Heart left ventricle (tissue), 13 donors: ENCODE data around the gene DRC3.

Source experiments
- CTCF ChIP-seq, 12 donors: fragments of 200-600 bp; sonication (generic) in 4 of 12; IDR thresholded peaks; one replicate each; pipeline versions ENCODE4 v1.5.0 to v1.8.0; 2018 to 2022; ENCODE audit warnings: antibody characterized with exemption in 12 of 12, mild to moderate bottlenecking in 5 of 12
- POLR2A ChIP-seq, 2 donors: fragments of 450-650 bp; IDR thresholded peaks; one replicate each; pipeline ENCODE4 v1.6.1; 2017; ENCODE audit warnings: antibody characterized with exemption in 2 of 2, mild to moderate bottlenecking in 2 of 2, moderate library complexity in 2 of 2
- donor health status: ischemic (EF 13 %, LVEDD 7.1; RV severe dilation, severe dysfunction).
- donor health status: DM: no; HTN: yes; CAD: no.
- donor health status: DM: no; HTN: no; CAD: no.
- donor health status: ischemic (EF 25% LVEDD 6.9; RV normal size, moderate dysfunction).
- donor health status: ischemic (EF 25% LVEDD 5.7; RV mildly dilated, moderate dysfunction).
- donor health status: ischemic (EF 35%, LVEDD 5.7; RV mildly dilated, moderate dysfunction).
- donor health status: nonischemic (EF 11% LVEDD 7.7; RV severe dilation, severe dysfunction).
- donor health status: DM: yes; HTN: yes; CAD: no.
- donor health status: PGD.
- donor health status: ischemic (EF 29% LVEDD 5.4; RV normal size, mild dysfunction).
- donor health status: nonischemic (EF 23%, LVEDD 6.1; RV moderate dilation, normal function).

GRCh38 chr17:17937958-17938357, 34.7 kb upstream of the DRC3 start:
- TF ChIP-seq CTCF (IDR thresholded peaks at IDR 0.05) (no peak), POLR2A (IDR thresholded peaks at IDR 0.05) (no peak)
